ENCODE measurements around the gene ANXA11. TPM values are rescaled to one million over a fixed set of nuclear protein-coding genes. Genes with fewer than 3 reads are reported as not detected.

Gene ANXA11
- total RNA-seq, 1 donor from 2014 or later, result 237 TPM

- intact Hi-C loops (cut with micrococcal nuclease), result no loop called here
Observed at GRCh38 chr10:80210259-80210658, 4.9 kb upstream of the ANXA11 start.

GRCh38 chr10:80207768-80208370 is 2.5 kb upstream of the ANXA11 start:
- intact Hi-C loops (cut with micrococcal nuclease), result loop anchor here (10.0 kb wide), 2 partner anchors 383 to 863 kb away; partner anchors contain the start of genes NUTM2E and PPIF

GRCh38 chr10:80206277-80206655 is 929 bp upstream of the ANXA11 start:
- intact Hi-C loops (cut with micrococcal nuclease), result loop anchor here (10.0 kb wide), 2 partner anchors 381 to 861 kb away; partner anchors contain the start of genes NUTM2E and PPIF

GRCh38 chr10:80204677-80205476 is 460 bp downstream of the ANXA11 start:
- intact Hi-C loops (cut with micrococcal nuclease), result loop anchor here (1.0 to 10.0 kb wide), 7 partner anchors 17 to 860 kb away; partner anchors contain the start of genes NUTM2E, PPIF and ZCCHC24

GRCh38 chr10:80203835-80204676 is 1.3 kb downstream of the ANXA11 start:
- intact Hi-C loops (cut with micrococcal nuclease), result loop anchor here (1.0 to 10.0 kb wide), 6 partner anchors 9 to 859 kb away; partner anchors contain the start of genes NUTM2E, PPIF and TSPAN14

- intact Hi-C loops (cut with micrococcal nuclease), result loop anchor here (1.0 to 10.0 kb wide), 6 partner anchors 8 to 858 kb away; partner anchors contain the start of genes NUTM2E, PPIF and TSPAN14
Observed at GRCh38 chr10:80202934-80203834, 2.2 kb downstream of the ANXA11 start.

GRCh38 chr10:80202530-80202929 is 2.8 kb downstream of the ANXA11 start:
- intact Hi-C loops (cut with micrococcal nuclease), result loop anchor here (5.0 to 10.0 kb wide), 3 partner anchors 270 to 858 kb away; partner anchors contain the start of genes NUTM2E and PPIF

GRCh38 chr10:80201608-80202141 is 3.7 kb downstream of the ANXA11 start:
- intact Hi-C loops (cut with micrococcal nuclease), result loop anchor here (5.0 to 10.0 kb wide), 3 partner anchors 271 to 857 kb away; partner anchors contain the start of genes NUTM2E and PPIF

- intact Hi-C loops (cut with micrococcal nuclease), result loop anchor here (5.0 to 10.0 kb wide), 3 partner anchors 272 to 856 kb away; partner anchors contain the start of genes NUTM2E and PPIF
Observed at GRCh38 chr10:80200687-80201086, 4.7 kb downstream of the ANXA11 start.

GRCh38 chr10:80200259-80200658 is 5.1 kb downstream of the ANXA11 start:
- intact Hi-C loops (cut with micrococcal nuclease), result loop anchor here (5.0 to 10.0 kb wide), 3 partner anchors 272 to 855 kb away; partner anchors contain the start of genes NUTM2E and PPIF

GRCh38 chr10:80199828-80200227 is 5.5 kb downstream of the ANXA11 start:
- intact Hi-C loops (cut with micrococcal nuclease), result loop anchor here (5.0 to 10.0 kb wide), 3 partner anchors 272 to 855 kb away; partner anchors contain the start of genes NUTM2E and PPIF

GRCh38 chr10:80197972-80198916 is 7.1 kb downstream of the ANXA11 start:
- intact Hi-C loops (cut with micrococcal nuclease), result no loop called here

GRCh38 chr10:80196950-80197315 is 8.4 kb downstream of the ANXA11 start:
- intact Hi-C loops (cut with micrococcal nuclease), result loop anchor here (1.0 kb wide), 1 partner anchor 10 kb away; no protein-coding TSS in a partner anchor

- intact Hi-C loops (cut with micrococcal nuclease), result loop anchor here (1.0 kb wide), 1 partner anchor 9 kb away; no protein-coding TSS in a partner anchor
Observed at GRCh38 chr10:80196270-80196949, 8.9 kb downstream of the ANXA11 start.

- intact Hi-C loops (cut with micrococcal nuclease), result loop anchor here (1.0 kb wide), 1 partner anchor 8 kb away; no protein-coding TSS in a partner anchor
Observed at GRCh38 chr10:80195046-80195574, 10.2 kb downstream of the ANXA11 start.

- intact Hi-C loops (cut with micrococcal nuclease), result loop anchor here (1.0 kb wide), 1 partner anchor 9 kb away; no protein-coding TSS in a partner anchor
Observed at GRCh38 chr10:80194373-80195045, 10.8 kb downstream of the ANXA11 start.

- intact Hi-C loops (cut with micrococcal nuclease), result no loop called here
Observed at GRCh38 chr10:80192553-80192952, 12.8 kb downstream of the ANXA11 start.

All from T-helper 1 cell treated with Interleukin-12 subunit alpha and Interleukin-12 subunit beta and Interleukin-4 antibody, amounts not matched to agents 30 ng/mL and 1 ng/mL, for 36 hours (primary cell).